Liver (tissue), 9 donors: ENCODE measurements around the gene VARS1. TPM values are rescaled to one million over a fixed set of nuclear protein-coding genes. Genes with fewer than 3 reads are reported as not detected.
"Not testable (repeated sequence)": the region's sequence is repeated elsewhere in the genome, so short reads cannot be mapped to it uniquely, and the experiment has no call there.

Source experiments
- DNase-seq: peaks from one replicate; pipeline ENCODE4 v3.0.0-alpha.2; 2017; ENCODE audit warnings: low spot score
- H3K27ac ChIP-seq, 2 donors: one replicate each; pipeline ENCODE4 v1.7.0; 2013; ENCODE audit warnings: inconsistent platforms in 2 of 2, low read length in 2 of 2, control low read depth in 1 of 2, low read depth in 1 of 2, mild to moderate bottlenecking in 1 of 2
- H3K27me3 ChIP-seq, 4 donors: one replicate each; pipeline versions ENCODE4 v1.6.1 to v1.7.0; 2013; ENCODE audit warnings: low read length in 3 of 4, inconsistent platforms in 1 of 4, mild to moderate bottlenecking in 1 of 4, moderate library complexity in 1 of 4; ENCODE audit not compliant: control insufficient read depth in 4 of 4, insufficient read depth in 4 of 4
- H3K36me3 ChIP-seq, 4 donors: one replicate each; pipeline versions ENCODE4 v1.6.1 to v1.7.0; 2013; ENCODE audit warnings: low read length in 3 of 4, mild to moderate bottlenecking in 3 of 4, low read depth in 1 of 4, moderate library complexity in 1 of 4; ENCODE audit not compliant: control insufficient read depth in 4 of 4, insufficient read depth in 3 of 4
- H3K4me1 ChIP-seq, 4 donors: one replicate each; pipeline versions ENCODE4 v1.6.1 to v1.7.0; 2013; ENCODE audit warnings: low read length in 3 of 4, mild to moderate bottlenecking in 3 of 4, moderate library complexity in 1 of 4; ENCODE audit not compliant: control insufficient read depth in 4 of 4, insufficient read depth in 4 of 4
- H3K4me3 ChIP-seq, 3 donors: one replicate each; pipeline versions ENCODE4 v1.6.1 to v1.7.0; 2013; ENCODE audit warnings: low read length in 3 of 3, control low read depth in 1 of 3, low read depth in 1 of 3, mild to moderate bottlenecking in 1 of 3
- H3K9ac ChIP-seq, 2 donors: one replicate each; pipeline ENCODE4 v1.7.0; 2013; ENCODE audit warnings: low read length in 2 of 2, mild to moderate bottlenecking in 2 of 2, moderate library complexity in 2 of 2, control low read depth in 1 of 2, low read depth in 1 of 2
- H3K9me3 ChIP-seq, 4 donors: one replicate each; pipeline versions ENCODE4 v1.6.1 to v1.7.0; 2013; ENCODE audit warnings: low read length in 3 of 4; ENCODE audit not compliant: control insufficient read depth in 4 of 4
- ATF3 ChIP-seq: IDR thresholded peaks from 2 replicates; pipeline ENCODE4 v1.6.1; 2016; ENCODE audit warnings: antibody characterized with exemption
- CTCF ChIP-seq: fragments of 150-350 bp; IDR thresholded peaks from 2 replicates; pipeline ENCODE4 v1.5.1; 2017; ENCODE audit warnings: improper control_type of control experiment, low read depth, low read length; ENCODE audit not compliant: missing input control
- EGR1 ChIP-seq, 2 donors: IDR thresholded peaks; 2 replicates each; pipeline ENCODE4 v1.6.1; 2016 to 2018; ENCODE audit warnings: antibody characterized with exemption in 2 of 2, low read depth in 2 of 2
- FOXA1 ChIP-seq: IDR thresholded peaks from 2 replicates; pipeline ENCODE4 v1.6.1; 2016; ENCODE audit warnings: antibody characterized with exemption
- FOXA2 ChIP-seq: IDR thresholded peaks from 2 replicates; pipeline ENCODE4 v1.6.1; 2016; ENCODE audit warnings: antibody characterized with exemption
- HNF4A ChIP-seq, 2 donors: conservative IDR thresholded peaks; 2 replicates each; pipeline ENCODE4 v1.6.1; 2016; ENCODE audit warnings: antibody characterized with exemption in 2 of 2, mild to moderate bottlenecking in 2 of 2
- HNF4G ChIP-seq: IDR thresholded peaks from 2 replicates; pipeline ENCODE4 v1.6.1; 2016; ENCODE audit warnings: antibody characterized with exemption
- JUND ChIP-seq, 2 donors: IDR thresholded peaks; 2 replicates each; pipeline ENCODE4 v1.6.1; 2016; ENCODE audit warnings: antibody characterized with exemption in 2 of 2
- MAX ChIP-seq: IDR thresholded peaks from 2 replicates; pipeline ENCODE4 v1.6.1; 2016; ENCODE audit warnings: antibody characterized with exemption
- NR2F2 ChIP-seq: IDR thresholded peaks from 2 replicates; pipeline ENCODE4 v1.6.1; 2016; ENCODE audit warnings: antibody characterized with exemption
- RAD21 ChIP-seq, 2 donors: IDR thresholded peaks; 2 replicates each; pipeline ENCODE4 v1.6.1; 2016; ENCODE audit warnings: antibody characterized with exemption in 2 of 2, mild to moderate bottlenecking in 2 of 2
- REST ChIP-seq: IDR thresholded peaks from 2 replicates; pipeline ENCODE4 v1.6.1; 2016; ENCODE audit warnings: antibody characterized with exemption, mild to moderate bottlenecking
- RXRA ChIP-seq, 2 donors: IDR thresholded peaks; 2 replicates each; pipeline ENCODE4 v1.6.1; 2017 to 2018; ENCODE audit warnings: antibody characterized with exemption in 2 of 2, mild to moderate bottlenecking in 1 of 2
- SP1 ChIP-seq: IDR thresholded peaks from 2 replicates; pipeline ENCODE4 v1.6.1; 2018; ENCODE audit warnings: antibody characterized with exemption, mild to moderate bottlenecking
- TAF1 ChIP-seq: conservative IDR thresholded peaks from 2 replicates; pipeline ENCODE4 v1.6.1; 2016; ENCODE audit warnings: antibody characterized with exemption, mild to moderate bottlenecking
- YY1 ChIP-seq: IDR thresholded peaks from 2 replicates; pipeline ENCODE4 v1.6.1; 2016; ENCODE audit warnings: antibody characterized with exemption, mild to moderate bottlenecking
- ZBTB33 ChIP-seq: IDR thresholded peaks from 2 replicates; pipeline ENCODE4 v1.6.1; 2016; ENCODE audit warnings: antibody characterized with exemption
- WGBS: extraction: QIAGEN DNeasy Blood & Tissue Kit; methylation state at CpG from one replicate; pipeline ENCODE4 v1.1.7; 2013; 5-methylcytosine and 5-hydroxymethylcytosine counted together
- polyA plus RNA-seq, 2 donors: library from polyadenylated mRNA; stranded (reverse) in 1 of 2; unstranded in 1 of 2; fragments of 200-250 nt in 1 of 2; fragments of >200 nt in 1 of 2; fragmentation: Nextera tagmentation in 1 of 2; extraction: Ambion mirVana in 1 of 2; gene quantifications; one replicate each; pipeline versions ENCODE4 v1.2.1 to v1.2.3, GENCODE V29; 2013 to 2015
- total RNA-seq, 2 donors: library from RNA; depleted of rRNA; stranded (reverse); fragments of >200 nt; gene quantifications; one replicate each; pipeline ENCODE4 v1.2.3, GENCODE V29; 2014
- donor health status: healthy.
- donor health status: healthy.
- donor health status: healthy.
- donor health status: healthy.
- donor health status: healthy.

VARS1 gene
- total and polyA plus RNA-seq, 4 donors = 17.9 to 44.7 (median 32.4) TPM

GRCh38 chr6:31842053-31842452 lies 46.5 kb upstream of the VARS1 start:
- TF ChIP-seq HNF4A (conservative IDR thresholded peaks at IDR 0.05) (no peak), NR2F2 (no peak), REST (no peak), ZBTB33 (no peak), HNF4G (no peak), ATF3 (no peak), CTCF (no peak), SP1 (no peak), FOXA1 (no peak), RAD21 (IDR thresholded peaks at IDR 0.05) (no peak), EGR1 (IDR thresholded peaks at IDR 0.05; ENCODE audit: low read depth in 2 of 2) (no peak), FOXA2 (no peak), YY1 (no peak), TAF1 (no peak), MAX (no peak), JUND (IDR thresholded peaks at IDR 0.05) (no peak), RXRA (IDR thresholded peaks at IDR 0.05) (no peak)
- WGBS = 91% methylated on average over 9 of the region's 9 CpGs

GRCh38 chr6:31839779-31840126 lies 44.2 kb upstream of the VARS1 start:
- peaks cover 17 to 37% (median 27%) of the 10 kb centered on the region in 4 donors for H3K36me3 ChIP-seq
- 91% methylated on average over 8 of the region's 8 CpGs for WGBS

More at GRCh38 chr6:31842053-31842452, 46.5 kb upstream of the VARS1 start:
- Histone ChIP-seq H3K4me1 (peaks cover 6 to 10% (median 9%) of the 10 kb centered on the region in 4 donors), H3K4me3 (no peak overlapping the region), H3K9me3 (no peaks in the 10 kb centered on the region), H3K9ac (no peak overlapping the region), H3K27me3 (no peaks in the 10 kb centered on the region), H3K27ac (no peak overlapping the region), H3K36me3 (peaks cover 17 to 35% (median 26%) of the 10 kb centered on the region in 4 donors)
- no peak for DNase-seq

More at GRCh38 chr6:31839779-31840126, 44.2 kb upstream of the VARS1 start:
- not testable (repeated sequence) for DNase-seq, H3K9ac ChIP-seq, H3K9me3 ChIP-seq, H3K27ac ChIP-seq, H3K4me3 ChIP-seq, H3K27me3 ChIP-seq
- peaks cover 6 to 23% (median 22%) of the 10 kb centered on the region in 4 donors for H3K4me1 ChIP-seq
